Esophagus muscularis mucosa (tissue), 4 donors: ENCODE measurements around the gene RNFT2. TPM values are rescaled to one million over a fixed set of nuclear protein-coding genes. Genes with fewer than 3 reads are reported as not detected.

Source experiments
- DNase-seq: peaks from one replicate; pipeline ENCODE4 v3.0.0-alpha.2; 2017; ENCODE audit errors: extremely low spot score
- H3K27ac ChIP-seq, 4 donors: fragments of 200-600 bp; sonication (generic); replicated peaks in 1 of 4; 1 replicate in 3 of 4; 2 replicates in 1 of 4; pipeline ENCODE4 v1.5.1; 2016 to 2019; ENCODE audit warnings: mild to moderate bottlenecking in 1 of 4
- H3K27me3 ChIP-seq, 4 donors: fragments of 200-600 bp; sonication (generic); one replicate each; pipeline versions ENCODE4 v1.5.1 to v1.6.0; 2016 to 2019
- H3K36me3 ChIP-seq, 4 donors: fragments of 200-600 bp; sonication (generic); one replicate each; pipeline ENCODE4 v1.5.1; 2016 to 2019
- H3K4me1 ChIP-seq, 4 donors: fragments of 200-600 bp; sonication (generic); one replicate each; pipeline ENCODE4 v1.5.1; 2016 to 2019
- H3K4me3 ChIP-seq, 4 donors: fragments of 200-600 bp; sonication (generic); 1 replicate in 2 of 4; 2 replicates in 2 of 4; pipeline ENCODE4 v1.5.1; 2016 to 2019; ENCODE audit warnings: mild to moderate bottlenecking in 4 of 4, moderate library complexity in 1 of 4
- H3K9me3 ChIP-seq, 4 donors: fragments of 200-600 bp; sonication (generic); 1 replicate in 3 of 4; 2 replicates in 1 of 4; pipeline ENCODE4 v1.5.1; 2016 to 2019
- EP300 ChIP-seq: sonication (generic); formaldehyde crosslinking; IDR thresholded peaks from one replicate; pipeline ENCODE4 v1.6.1; 2017; ENCODE audit warnings: antibody characterized with exemption
- POLR2A ChIP-seq: fragments of 450-650 bp; IDR thresholded peaks from one replicate; pipeline ENCODE4 v1.6.1; 2017; ENCODE audit warnings: antibody characterized with exemption, moderate library complexity, mild to moderate bottlenecking, low read depth
- POLR2AphosphoS5 ChIP-seq, 2 donors: sonication (generic); formaldehyde crosslinking; IDR thresholded peaks; one replicate each; pipeline ENCODE4 v1.6.1; 2017; ENCODE audit warnings: antibody characterized with exemption in 2 of 2
- WGBS: methylation state at CpG from one replicate; pipeline ENCODE4 v1.1.5; 2018; 5-methylcytosine and 5-hydroxymethylcytosine counted together
- intact Hi-C: fragments of 100-400 bp; cut with DNase I; formaldehyde crosslinking; loops from one replicate; pipeline ENCODE4 v1.15.1; 2023
- total RNA-seq, 4 donors: library from RNA; depleted of rRNA; stranded (reverse); fragments of >200 nt; gene quantifications; one replicate each; pipeline versions ENCODE4 v1.1.0 to v1.2.1, GENCODE V29; 2016
- TF ChIP-seq, protein P1 (sequence below), 3 experiments: fragments of 200-600 bp in 2 of 3; fragments of 450-650 bp in 1 of 3; sonication (generic) in 2 of 3; IDR thresholded peaks; one replicate each; pipeline ENCODE4 v1.5.1; 2017 to 2019; ENCODE audit warnings: antibody characterized with exemption in 3 of 3, mild to moderate bottlenecking in 2 of 3, moderate library complexity in 1 of 3

RNFT2 gene, protein sequence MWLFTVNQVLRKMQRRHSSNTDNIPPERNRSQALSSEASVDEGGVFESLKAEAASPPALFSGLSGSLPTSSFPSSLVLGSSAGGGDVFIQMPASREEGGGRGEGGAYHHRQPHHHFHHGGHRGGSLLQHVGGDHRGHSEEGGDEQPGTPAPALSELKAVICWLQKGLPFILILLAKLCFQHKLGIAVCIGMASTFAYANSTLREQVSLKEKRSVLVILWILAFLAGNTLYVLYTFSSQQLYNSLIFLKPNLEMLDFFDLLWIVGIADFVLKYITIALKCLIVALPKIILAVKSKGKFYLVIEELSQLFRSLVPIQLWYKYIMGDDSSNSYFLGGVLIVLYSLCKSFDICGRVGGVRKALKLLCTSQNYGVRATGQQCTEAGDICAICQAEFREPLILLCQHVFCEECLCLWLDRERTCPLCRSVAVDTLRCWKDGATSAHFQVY
- total RNA-seq: under 1 TPM; 0.17 to 0.63 (median 0.34) TPM

DNA sequence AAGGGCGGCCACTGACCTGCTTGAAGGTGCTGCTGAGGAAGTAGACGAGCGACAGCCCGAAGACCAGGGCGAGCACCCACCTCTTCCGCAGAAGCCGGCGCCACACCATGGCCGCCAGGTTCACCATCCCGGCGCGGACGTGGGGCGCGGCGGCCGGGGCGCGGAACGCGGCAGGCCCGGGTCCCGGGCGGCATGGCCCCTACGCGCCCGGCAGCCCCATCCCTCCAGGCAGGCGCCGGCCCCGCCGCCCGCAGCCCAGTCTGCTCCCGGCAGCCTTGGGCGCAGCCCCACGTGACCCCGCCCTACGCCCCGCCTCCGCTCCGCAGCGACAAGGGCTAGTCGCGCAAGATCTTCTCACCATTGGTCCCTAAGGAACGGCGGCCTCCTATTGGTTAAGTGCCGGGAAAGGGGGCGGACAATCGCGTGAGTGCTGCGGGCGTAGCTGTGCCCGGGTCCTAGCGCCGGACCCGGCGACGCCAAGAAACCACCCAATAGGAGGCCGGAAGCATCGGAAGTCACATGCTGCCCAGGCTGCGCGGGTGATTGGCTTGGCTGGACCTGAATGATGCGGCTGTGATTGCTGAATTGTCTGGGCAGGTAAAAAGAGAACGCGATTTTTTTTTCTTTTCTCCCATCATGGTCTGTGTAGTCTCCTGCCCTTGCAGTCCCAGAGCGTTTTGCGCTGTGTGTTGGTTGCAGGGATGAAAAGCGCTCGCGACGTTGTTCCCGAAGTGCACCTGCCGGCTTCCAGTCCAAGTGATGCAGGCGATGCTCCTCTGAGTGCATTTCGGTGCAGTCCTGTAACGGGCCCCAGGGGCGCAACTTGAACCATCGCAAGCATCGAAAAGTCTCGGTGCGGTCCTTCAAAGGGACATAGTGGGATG, at the start of gene RNFT2, which contains the start of gene SPRING1:
Gene RNFT2, plus strand, starts transcription at position 542 of the 884 bp plus-strand sequence. CDS start 2,183 bp downstream, outside the sequence.
Gene SPRING1, minus strand, starts transcription at position 296 of the 884 bp plus-strand sequence. Its CDS starts 169 bp downstream, at position 127.
- Histone ChIP-seq H3K36me3 (peaks cover 0 to 20% (median 13%) of the 10 kb centered on the region in 4 donors), H3K4me3 (peak within 1 kb of the TSS; percentile 89 to 98 (median 94)), H3K9me3 (no peaks in the 10 kb centered on the region), H3K27me3 (no peaks in the 10 kb centered on the region), H3K27ac (peak within 1 kb of the TSS; percentile 76 to 85 (median 78)), H3K4me1 (peaks cover 14 to 22% (median 19%) of the 10 kb centered on the region in 4 donors)
- under 1% methylated on average over 60 of the region's 80 CpGs for WGBS
- intact Hi-C loops: loop anchor here (5.0 kb wide), 1 partner anchor 84 kb away; no protein-coding TSS in a partner anchor
- peak; percentile 100 for DNase-seq
- peak; percentile 27 for TF ChIP-seq POLR2A
- TF ChIP-seq, protein P1, sequence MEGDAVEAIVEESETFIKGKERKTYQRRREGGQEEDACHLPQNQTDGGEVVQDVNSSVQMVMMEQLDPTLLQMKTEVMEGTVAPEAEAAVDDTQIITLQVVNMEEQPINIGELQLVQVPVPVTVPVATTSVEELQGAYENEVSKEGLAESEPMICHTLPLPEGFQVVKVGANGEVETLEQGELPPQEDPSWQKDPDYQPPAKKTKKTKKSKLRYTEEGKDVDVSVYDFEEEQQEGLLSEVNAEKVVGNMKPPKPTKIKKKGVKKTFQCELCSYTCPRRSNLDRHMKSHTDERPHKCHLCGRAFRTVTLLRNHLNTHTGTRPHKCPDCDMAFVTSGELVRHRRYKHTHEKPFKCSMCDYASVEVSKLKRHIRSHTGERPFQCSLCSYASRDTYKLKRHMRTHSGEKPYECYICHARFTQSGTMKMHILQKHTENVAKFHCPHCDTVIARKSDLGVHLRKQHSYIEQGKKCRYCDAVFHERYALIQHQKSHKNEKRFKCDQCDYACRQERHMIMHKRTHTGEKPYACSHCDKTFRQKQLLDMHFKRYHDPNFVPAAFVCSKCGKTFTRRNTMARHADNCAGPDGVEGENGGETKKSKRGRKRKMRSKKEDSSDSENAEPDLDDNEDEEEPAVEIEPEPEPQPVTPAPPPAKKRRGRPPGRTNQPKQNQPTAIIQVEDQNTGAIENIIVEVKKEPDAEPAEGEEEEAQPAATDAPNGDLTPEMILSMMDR (IDR thresholded peaks at IDR 0.05): peak in 1 of 3 experiments; percentile 32
- peak; percentile 90 to 93 for TF ChIP-seq POLR2AphosphoS5 (IDR thresholded peaks at IDR 0.05)
- TF ChIP-seq EP300: no peak

DNA sequence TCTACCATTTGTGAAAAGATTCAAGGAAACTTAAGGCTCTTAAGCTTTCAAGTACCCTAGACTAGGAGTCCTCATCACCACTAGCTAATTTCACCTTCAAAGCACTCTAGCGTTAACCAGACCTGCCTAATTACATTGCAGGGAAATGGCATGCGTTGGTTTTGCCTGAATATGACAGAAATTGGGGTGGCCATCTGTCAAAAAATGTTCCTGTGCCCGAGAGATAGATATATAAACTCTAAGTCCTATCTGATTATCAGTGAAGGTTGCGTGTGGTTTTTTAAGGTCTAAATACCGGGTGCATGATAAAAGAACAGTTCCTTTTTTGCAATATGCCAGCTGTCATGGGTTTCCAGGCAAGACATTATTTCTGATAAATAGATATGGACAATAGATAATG, 48.6 kb upstream of the RNFT2 start:
- peaks cover 0 to 49% (median 14%) of the 10 kb centered on the region in 4 donors for H3K27me3 ChIP-seq
- intact Hi-C loops: no loop called here
- no peaks in the 10 kb centered on the region for H3K36me3 ChIP-seq

DNA sequence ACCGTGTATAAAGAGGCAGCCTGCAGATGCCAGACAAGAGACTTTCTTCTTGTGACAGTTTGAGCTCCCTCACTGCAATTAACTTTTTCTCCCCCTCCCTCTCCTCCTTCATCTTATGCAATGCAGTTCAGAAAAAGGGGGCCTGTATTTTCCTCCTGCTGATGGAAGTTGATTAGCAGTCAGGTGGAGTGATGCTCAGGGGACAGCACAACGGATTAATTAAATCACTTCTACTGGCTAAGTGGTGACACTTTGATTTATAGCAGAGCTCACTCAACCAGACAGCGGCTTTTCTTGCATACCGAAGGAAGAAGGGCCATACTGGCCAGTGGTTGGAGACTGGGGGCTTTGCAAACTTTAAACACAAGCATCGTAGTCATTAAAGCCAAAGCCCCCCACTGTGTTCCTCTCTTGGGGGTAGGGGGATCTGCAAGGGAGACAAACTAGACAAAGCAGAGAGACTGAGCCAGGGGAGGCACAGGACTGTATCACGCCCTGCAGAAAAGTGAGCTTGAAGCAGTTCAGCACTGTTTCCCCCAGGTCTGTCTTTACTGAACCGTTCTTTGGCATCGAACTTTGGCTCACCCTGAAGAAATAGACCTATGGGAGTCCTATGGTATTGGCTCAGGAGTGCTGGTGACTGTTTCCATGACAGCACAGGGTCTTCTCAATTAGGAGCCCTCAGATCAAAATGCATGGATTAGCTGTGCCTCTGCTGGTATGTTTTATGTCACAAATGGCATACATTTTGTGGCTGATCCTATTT, 48.0 kb upstream of the RNFT2 start:
- Histone ChIP-seq H3K36me3 (no peaks in the 10 kb centered on the region), H3K9me3 (no peaks in the 10 kb centered on the region), H3K4me1 (peaks cover 13 to 25% (median 17%) of the 10 kb centered on the region in 4 donors), H3K27ac (no peak overlapping the region), H3K4me3 (no peak overlapping the region), H3K27me3 (peaks cover 0 to 53% (median 14%) of the 10 kb centered on the region in 4 donors)
- WGBS: 68% methylated on average over 8 of the region's 8 CpGs
- no peak for DNase-seq
- intact Hi-C loops: no loop called here
- TF ChIP-seq POLR2A (no peak), POLR2AphosphoS5 (IDR thresholded peaks at IDR 0.05) (no peak), EP300 (no peak)
- TF ChIP-seq, protein P1 (IDR thresholded peaks at IDR 0.05): no peak

More for the DNA sequence above, 48.6 kb upstream of the RNFT2 start:
- Histone ChIP-seq H3K9me3 (no peaks in the 10 kb centered on the region), H3K27ac (no peak overlapping the region), H3K4me3 (no peak overlapping the region), H3K4me1 (peaks cover 13 to 19% (median 16%) of the 10 kb centered on the region in 4 donors)
- no peak for DNase-seq
- TF ChIP-seq POLR2A: no peak
- TF ChIP-seq POLR2AphosphoS5 (IDR thresholded peaks at IDR 0.05): no peak
- TF ChIP-seq, protein P1 (IDR thresholded peaks at IDR 0.05): no peak
- TF ChIP-seq EP300: no peak
- WGBS: 58% methylated on average over 5 of the region's 5 CpGs

DNA sequence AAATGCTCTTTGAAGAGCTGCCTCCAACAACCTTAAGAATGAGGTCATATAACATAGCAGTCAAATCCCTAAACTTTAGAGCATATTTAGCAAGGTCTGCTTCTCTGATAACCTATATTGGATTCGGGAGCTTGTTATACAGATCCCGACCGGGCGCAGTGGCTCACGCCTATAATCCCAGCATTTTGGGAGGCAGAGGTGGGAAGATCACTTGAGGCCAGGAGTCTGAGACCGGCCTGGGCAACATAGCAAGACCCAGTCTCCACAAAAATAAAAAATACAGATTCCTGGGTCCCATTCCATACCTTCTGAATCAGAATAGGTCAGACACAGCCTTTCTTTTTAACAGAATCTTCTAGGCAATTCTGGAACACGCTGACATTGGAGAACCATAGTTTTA, 46.9 kb upstream of the RNFT2 start:
- intact Hi-C loops: no loop called here
- no peaks in the 10 kb centered on the region for H3K36me3 ChIP-seq
- H3K27ac ChIP-seq: no peak overlapping the region
- H3K9me3 ChIP-seq: no peaks in the 10 kb centered on the region
- peaks cover 13 to 26% (median 17%) of the 10 kb centered on the region in 4 donors for H3K4me1 ChIP-seq
- peaks cover 0 to 59% (median 14%) of the 10 kb centered on the region in 4 donors for H3K27me3 ChIP-seq
- WGBS: 95% methylated on average over 7 of the region's 7 CpGs
- H3K4me3 ChIP-seq: no peak overlapping the region
- TF ChIP-seq POLR2A (no peak), EP300 (no peak), POLR2AphosphoS5 (IDR thresholded peaks at IDR 0.05) (no peak)
- TF ChIP-seq, protein P1 (IDR thresholded peaks at IDR 0.05): no peak
- DNase-seq: no peak
